Astrocyte (in vitro differentiated cells and primary cell): Measurements from ENCODE around the gene XYLT1. TPM values are rescaled to one million over a fixed set of nuclear protein-coding genes. Genes with fewer than 3 reads are reported as not detected.

ENCODE experiments used
- DNase-seq: peaks from one replicate; pipeline ENCODE4 v3.0.0-alpha.2; 2010; ENCODE audit warnings: low read depth
- FAIRE-seq: peaks from 2 replicates; lab custom pipeline; 2011; peaks lifted over from hg19 to GRCh38; lab: Jason Lieb, UNC
- H2AFZ ChIP-seq: 2 replicates; pipeline ENCODE4 v1.6.0; 2012; ENCODE audit warnings: low read depth, low read length, inconsistent platforms
- H3K27ac ChIP-seq: 2 replicates; pipeline ENCODE4 v1.5.1; 2011; ENCODE audit warnings: low read depth, low read length, inconsistent platforms
- H3K27me3 ChIP-seq: 2 replicates; pipeline ENCODE4 v1.6.0; 2011; ENCODE audit warnings: low read length, inconsistent platforms; ENCODE audit not compliant: insufficient read depth
- H3K36me3 ChIP-seq: 2 replicates; pipeline ENCODE4 v1.5.1; 2011; ENCODE audit warnings: low read length, inconsistent platforms; ENCODE audit not compliant: insufficient read depth
- H3K4me1 ChIP-seq: 2 replicates; pipeline ENCODE4 v1.5.1; 2011; ENCODE audit warnings: low read length, inconsistent platforms; ENCODE audit not compliant: insufficient read depth
- H3K4me2 ChIP-seq: 2 replicates; pipeline ENCODE4 v1.6.0; 2012; ENCODE audit warnings: low read length, inconsistent platforms
- H3K4me3 ChIP-seq: 2 replicates; pipeline ENCODE4 v1.5.1; 2011; ENCODE audit warnings: low read depth, mild to moderate bottlenecking, low read length, inconsistent platforms; ENCODE audit not compliant: insufficient read depth
- H3K79me2 ChIP-seq: 2 replicates; pipeline ENCODE4 v1.6.0; 2012; ENCODE audit warnings: mild to moderate bottlenecking, low read length, inconsistent platforms; ENCODE audit not compliant: insufficient read depth
- H3K9ac ChIP-seq: 2 replicates; pipeline ENCODE4 v1.6.0; 2012; ENCODE audit warnings: mild to moderate bottlenecking, low read length, inconsistent platforms
- H3K9me3 ChIP-seq: 2 replicates; pipeline ENCODE4 v1.5.1; 2012; ENCODE audit warnings: low read depth, mild to moderate bottlenecking, low read length, inconsistent platforms; ENCODE audit not compliant: insufficient read depth
- H4K20me1 ChIP-seq: 2 replicates; pipeline ENCODE4 v1.6.0; 2012; ENCODE audit warnings: low read length, inconsistent platforms; ENCODE audit not compliant: insufficient read depth
- H3K27ac Mint-ChIP-seq: one replicate; pipeline ENCODE4 v1.8.0; 2021; ENCODE audit warnings: mild to moderate bottlenecking, mixed read lengths; ENCODE audit not compliant: unreplicated experiment
- H3K27me3 Mint-ChIP-seq: one replicate; pipeline ENCODE4 v1.8.0; 2021; ENCODE audit warnings: low read depth, mixed read lengths; ENCODE audit not compliant: unreplicated experiment
- H3K36me3 Mint-ChIP-seq: one replicate; pipeline ENCODE4 v1.8.0; 2021; ENCODE audit warnings: low read depth, mixed read lengths; ENCODE audit not compliant: unreplicated experiment
- H3K4me1 Mint-ChIP-seq: one replicate; pipeline ENCODE4 v1.8.0; 2021; ENCODE audit warnings: low read depth, mixed read lengths; ENCODE audit not compliant: unreplicated experiment
- H3K4me3 Mint-ChIP-seq: one replicate; pipeline ENCODE4 v1.8.0; 2021; ENCODE audit warnings: mild to moderate bottlenecking, moderate library complexity, mixed read lengths; ENCODE audit not compliant: unreplicated experiment
- H3K9me3 Mint-ChIP-seq: one replicate; pipeline ENCODE4 v1.8.0; 2021; ENCODE audit warnings: mild to moderate bottlenecking, mixed read lengths; ENCODE audit not compliant: unreplicated experiment
- CTCF ChIP-seq: IDR thresholded peaks from 2 replicates; pipeline ENCODE4 v1.5.1; 2011; ENCODE audit warnings: low read depth, mild to moderate bottlenecking, inconsistent platforms, low read length, moderate library complexity; ENCODE audit not compliant: insufficient read depth
- EZH2 ChIP-seq: IDR thresholded peaks from 2 replicates; pipeline ENCODE4 v1.6.1; 2012; ENCODE audit warnings: mild to moderate bottlenecking, low read length, inconsistent platforms; ENCODE audit not compliant: insufficient read depth
- total RNA-seq: library from RNA; stranded (reverse); gene quantifications from 2 replicates; pipeline ENCODE4 v1.2.1, GENCODE V29; 2021

XYLT1 gene
- total RNA-seq, 1 donor from 2014 or later, result 22.9 TPM

- Histone ChIP-seq H3K79me2 (peaks cover 11% of the 10 kb centered on the region), H3K9ac (no peak overlapping the region), H3K4me1 (no peaks in the 10 kb centered on the region), H2AFZ (no peak overlapping the region), H3K4me2 (no peak overlapping the region), H4K20me1 (peaks cover 78% of the 10 kb centered on the region), H3K27me3 (no peaks in the 10 kb centered on the region), H3K9me3 (no peaks in the 10 kb centered on the region), H3K27ac (no peak overlapping the region), H3K36me3 (no peaks in the 10 kb centered on the region), H3K4me3 (no peak overlapping the region)
- Mint-ChIP-seq H3K4me3 (no peak overlapping the region), H3K9me3 (peaks cover 7% of the 10 kb centered on the region), H3K4me1 (no peaks in the 10 kb centered on the region), H3K27ac (no peak overlapping the region), H3K27me3 (no peaks in the 10 kb centered on the region), H3K36me3 (peaks cover 6% of the 10 kb centered on the region)
- DNase-seq (no peak), FAIRE-seq (no peak)
- TF ChIP-seq CTCF, result no peak
- TF ChIP-seq EZH2, result no peak
Observed at GRCh38 chr16:17215936-17216335, 254.8 kb downstream of the XYLT1 start.

GRCh38 chr16:17215306-17215705 lies 255.5 kb downstream of the XYLT1 start:
- no peaks in the 10 kb centered on the region for H3K4me1 ChIP-seq
- no peak overlapping the region for H3K27ac Mint-ChIP-seq
- H3K36me3 ChIP-seq, result no peaks in the 10 kb centered on the region
- H3K27me3 ChIP-seq, result no peaks in the 10 kb centered on the region
- H2AFZ ChIP-seq, result no peak overlapping the region
- DNase-seq (no peak), FAIRE-seq (no peak)
- peaks cover 76% of the 10 kb centered on the region for H4K20me1 ChIP-seq
- H3K4me2 ChIP-seq, result no peak overlapping the region
- H3K79me2 ChIP-seq, result peaks cover 11% of the 10 kb centered on the region
- H3K27me3 Mint-ChIP-seq, result no peaks in the 10 kb centered on the region
- H3K36me3 Mint-ChIP-seq, result peaks cover 6% of the 10 kb centered on the region
- TF ChIP-seq EZH2 (no peak), CTCF (no peak)
- H3K4me1 Mint-ChIP-seq, result no peaks in the 10 kb centered on the region
- no peak overlapping the region for H3K4me3 ChIP-seq
- H3K4me3 Mint-ChIP-seq, result no peak overlapping the region
- no peak overlapping the region for H3K9ac ChIP-seq
- H3K9me3 Mint-ChIP-seq, result peaks cover 7% of the 10 kb centered on the region
- no peak overlapping the region for H3K27ac ChIP-seq
- H3K9me3 ChIP-seq, result no peaks in the 10 kb centered on the region

- H3K27me3 Mint-ChIP-seq, result no peaks in the 10 kb centered on the region
- no peak overlapping the region for H3K27ac Mint-ChIP-seq
- Histone ChIP-seq H3K4me1 (no peaks in the 10 kb centered on the region), H3K9ac (no peak overlapping the region), H3K27me3 (no peaks in the 10 kb centered on the region), H3K79me2 (peaks cover 11% of the 10 kb centered on the region), H3K4me3 (no peak overlapping the region), H3K4me2 (no peak overlapping the region), H3K27ac (no peak overlapping the region), H3K9me3 (no peaks in the 10 kb centered on the region), H3K36me3 (no peaks in the 10 kb centered on the region), H4K20me1 (peaks cover 76% of the 10 kb centered on the region), H2AFZ (no peak overlapping the region)
- no peak overlapping the region for H3K4me3 Mint-ChIP-seq
- H3K4me1 Mint-ChIP-seq, result no peaks in the 10 kb centered on the region
- no peak for DNase-seq
- H3K36me3 Mint-ChIP-seq, result peaks cover 6% of the 10 kb centered on the region
- TF ChIP-seq CTCF, result no peak
- no peak for TF ChIP-seq EZH2
- peaks cover 7% of the 10 kb centered on the region for H3K9me3 Mint-ChIP-seq
- FAIRE-seq, result no peak
Observed at GRCh38 chr16:17213974-17214373, 256.8 kb downstream of the XYLT1 start.
